Esophagus squamous epithelium (tissue), 5 donors: Measurements from ENCODE around the gene ZNF282. TPM values are rescaled to one million over a fixed set of nuclear protein-coding genes. Genes with fewer than 3 reads are reported as not detected.

Experiments used
- DNase-seq: peaks from one replicate; lab custom pipeline; 2025; lab: John Stamatoyannopoulos, UW
- H3K27ac ChIP-seq, 4 donors: fragments of 200-600 bp; sonication (generic); one replicate each; pipeline ENCODE4 v1.5.1; 2016 to 2019; ENCODE audit warnings: mild to moderate bottlenecking in 1 of 4
- H3K27me3 ChIP-seq, 4 donors: fragments of 200-600 bp; sonication (generic); 1 replicate in 3 of 4; 2 replicates in 1 of 4; pipeline versions ENCODE4 v1.5.1 to v1.6.0; 2017 to 2021; ENCODE audit warnings: antibody characterized with exemption in 1 of 4
- H3K36me3 ChIP-seq, 3 donors: fragments of 200-600 bp; sonication (generic); one replicate each; pipeline ENCODE4 v1.5.1; 2016 to 2019
- H3K4me1 ChIP-seq, 3 donors: fragments of 200-600 bp; sonication (generic); one replicate each; pipeline ENCODE4 v1.5.1; 2017 to 2019
- H3K4me3 ChIP-seq, 4 donors: fragments of 200-600 bp; sonication (generic); 1 replicate in 3 of 4; 2 replicates in 1 of 4; pipeline ENCODE4 v1.5.1; 2016 to 2019; ENCODE audit warnings: mild to moderate bottlenecking in 2 of 4, moderate library complexity in 1 of 4
- H3K9me3 ChIP-seq, 3 donors: fragments of 200-600 bp; sonication (generic); one replicate each; pipeline ENCODE4 v1.5.1; 2016 to 2019
- CTCF ChIP-seq, 6 experiments: fragments of 450-650 bp in 4 of 6; fragments of 200-600 bp in 2 of 6; sonication (generic) in 2 of 6; IDR thresholded peaks; one replicate each; pipeline ENCODE4 v1.5.1; 2016 to 2019; ENCODE audit warnings: antibody characterized with exemption in 6 of 6, mild to moderate bottlenecking in 4 of 6, moderate library complexity in 4 of 6
- POLR2A ChIP-seq, 4 donors: fragments of 450-650 bp; IDR thresholded peaks; one replicate each; pipeline ENCODE4 v1.6.1; 2017; ENCODE audit warnings: antibody characterized with exemption in 4 of 4, mild to moderate bottlenecking in 4 of 4, moderate library complexity in 3 of 4
- WGBS, 2 donors: methylation state at CpG; one replicate each; pipeline ENCODE4 v1.1.5; 2018; 5-methylcytosine and 5-hydroxymethylcytosine counted together
- intact Hi-C: fragments of 100-400 bp; cut with DNase I; formaldehyde crosslinking; loops from one replicate; pipeline ENCODE4 v1.15.0; 2022
- total RNA-seq, 4 donors: library from RNA; depleted of rRNA; stranded (reverse); fragments of >200 nt; gene quantifications; one replicate each; pipeline ENCODE4 v1.1.0, GENCODE V29; 2016
- donor health status: DM: yes; HTN: yes; CAD: no.

The ZNF282 gene
- total RNA-seq, 4 donors from 2014 or later, result 13.9 to 21.7 (median 16.9) TPM

- DNase-seq, result no peak
- Histone ChIP-seq H3K27ac (no peak overlapping the region), H3K27me3 (no peaks in the 10 kb centered on the region), H3K4me3 (no peak overlapping the region), H3K36me3 (peaks cover 21 to 66% (median 29%) of the 10 kb centered on the region in 3 donors), H3K4me1 (peaks cover 0 to 11% (median 0%) of the 10 kb centered on the region in 3 donors), H3K9me3 (no peaks in the 10 kb centered on the region)
- WGBS, 2 donors, result 76 to 100% methylated on average over 3 to 5 of the region's 5 CpGs
- intact Hi-C loops, result no loop called here
- no peak for TF ChIP-seq CTCF (IDR thresholded peaks at IDR 0.05)
- no peak for TF ChIP-seq POLR2A (IDR thresholded peaks at IDR 0.05)
Observed at GRCh38 chr7:149255174-149255573, 59.8 kb downstream of the ZNF282 start.

DNA sequence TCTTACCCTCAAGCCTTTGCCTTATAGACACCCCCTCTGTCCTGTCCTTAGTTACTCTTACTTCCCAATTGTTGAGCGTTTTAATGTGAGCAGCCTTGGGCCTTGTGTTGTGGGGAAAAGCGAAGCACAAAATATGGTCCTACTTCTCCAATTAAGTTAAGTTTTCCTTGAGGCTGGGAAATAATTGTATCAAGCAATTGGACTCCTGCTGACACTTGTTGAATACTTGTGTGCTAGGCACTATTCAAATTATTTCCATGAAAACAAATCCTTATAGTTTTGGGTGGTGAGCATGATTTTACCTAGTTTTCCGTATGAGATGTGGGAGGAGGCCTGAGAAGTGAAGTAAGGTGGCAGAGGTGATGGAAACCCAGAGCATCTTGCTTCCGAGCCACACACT lies 61.2 kb downstream of the ZNF282 start:
- Histone ChIP-seq H3K4me3 (no peak overlapping the region), H3K27ac (no peak overlapping the region), H3K27me3 (no peaks in the 10 kb centered on the region), H3K9me3 (no peaks in the 10 kb centered on the region), H3K4me1 (peaks cover 0 to 19% (median 5%) of the 10 kb centered on the region in 3 donors), H3K36me3 (peaks cover 14 to 52% (median 24%) of the 10 kb centered on the region in 3 donors)
- no peak for TF ChIP-seq CTCF (IDR thresholded peaks at IDR 0.05)
- TF ChIP-seq POLR2A (IDR thresholded peaks at IDR 0.05), result no peak
- DNase-seq, result no peak
- 76 to 87% methylated on average over 4 of the region's 4 CpGs for WGBS, 2 donors
- intact Hi-C loops, result no loop called here

- 70 to 83% methylated on average over 2 of the region's 2 CpGs for WGBS, 2 donors
- no peaks in the 10 kb centered on the region for H3K9me3 ChIP-seq
- no peak for DNase-seq
- H3K36me3 ChIP-seq, result peaks cover 12 to 46% (median 22%) of the 10 kb centered on the region in 3 donors
- no peaks in the 10 kb centered on the region for H3K27me3 ChIP-seq
- intact Hi-C loops, result no loop called here
- TF ChIP-seq POLR2A (IDR thresholded peaks at IDR 0.05), result no peak
- TF ChIP-seq CTCF (IDR thresholded peaks at IDR 0.05), result no peak
- no peak overlapping the region for H3K27ac ChIP-seq
- no peak overlapping the region for H3K4me3 ChIP-seq
- peaks cover 0 to 22% (median 5%) of the 10 kb centered on the region in 3 donors for H3K4me1 ChIP-seq
Observed at GRCh38 chr7:149257146-149257545, 61.8 kb downstream of the ZNF282 start.

- intact Hi-C loops, result no loop called here
- no peak for TF ChIP-seq POLR2A (IDR thresholded peaks at IDR 0.05)
- no peak for TF ChIP-seq CTCF (IDR thresholded peaks at IDR 0.05)
- no peaks in the 10 kb centered on the region for H3K9me3 ChIP-seq
- H3K36me3 ChIP-seq, result peaks cover 0 to 27% (median 2%) of the 10 kb centered on the region in 3 donors
- 1 to 7% methylated on average over 8 to 16 of the region's 16 CpGs for WGBS, 2 donors
- no peak for DNase-seq
- H3K27me3 ChIP-seq, result no peaks in the 10 kb centered on the region
- H3K4me1 ChIP-seq, result peaks cover 0 to 45% (median 11%) of the 10 kb centered on the region in 3 donors
- H3K27ac ChIP-seq, result peak overlapping the region; percentile 86 to 97 (median 94)
- peak overlapping the region; percentile 56 to 86 (median 63) for H3K4me3 ChIP-seq
Observed at GRCh38 chr7:149261316-149261828, 66.0 kb downstream of the ZNF282 start.

DNA sequence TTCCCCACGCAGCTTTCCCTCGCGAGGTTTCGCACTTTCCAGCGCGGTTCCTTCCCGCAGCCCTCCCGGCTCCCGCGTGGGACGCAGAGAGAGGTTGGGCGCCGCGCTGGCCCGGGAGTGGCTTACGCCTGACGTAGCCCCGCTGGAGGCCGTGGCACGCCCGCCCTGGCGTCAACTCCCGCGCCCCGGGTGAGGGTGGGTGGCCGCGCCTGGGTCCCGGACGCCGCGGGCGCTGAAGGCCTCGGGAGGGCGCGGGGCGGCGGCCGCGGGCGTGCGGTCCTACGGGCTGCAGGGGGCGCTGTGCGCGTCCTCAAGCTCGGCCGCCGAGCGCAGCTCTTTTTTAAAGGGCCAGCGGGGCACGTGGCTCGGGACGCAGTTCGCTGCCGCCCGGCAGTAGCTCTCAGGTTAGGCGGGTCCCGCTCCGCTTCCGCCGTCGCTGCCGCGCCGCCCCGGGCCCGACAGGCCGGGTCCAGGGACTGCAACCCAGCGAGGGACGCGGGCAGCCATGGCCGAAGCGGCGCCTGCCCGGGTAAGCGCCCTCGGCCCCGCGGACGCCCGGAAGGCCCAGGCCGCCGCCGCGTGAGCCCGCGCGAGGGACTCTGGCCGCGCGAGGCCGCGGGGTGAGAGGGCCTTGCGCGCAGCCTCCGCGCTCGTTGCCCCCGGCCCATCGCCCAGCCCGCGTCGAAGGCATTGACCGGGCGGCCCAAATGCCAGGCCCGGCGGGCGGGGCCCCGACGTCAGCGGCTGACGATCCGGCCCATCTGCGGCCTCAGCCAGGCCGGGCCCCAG lies 66.7 kb downstream of the ZNF282 start, which contains the start of gene ZNF783:
Gene ZNF783 (plus strand): TSS at position 368 of the 789 bp plus-strand sequence. CDS start 138 bp downstream, at position 506.
- Histone ChIP-seq H3K4me3 (peak within 1 kb of the TSS; percentile 56 to 86 (median 63)), H3K27ac (peak within 1 kb of the TSS; percentile 86 to 97 (median 94)), H3K27me3 (no peaks in the 10 kb centered on the region), H3K9me3 (no peaks in the 10 kb centered on the region), H3K36me3 (peaks cover 0 to 30% (median 8%) of the 10 kb centered on the region in 3 donors), H3K4me1 (peaks cover 0 to 40% (median 11%) of the 10 kb centered on the region in 3 donors)
- intact Hi-C loops, result no loop called here
- no peak for DNase-seq
- 0% methylated on average over 1 to 39 of the region's 115 CpGs for WGBS, 2 donors
- TF ChIP-seq POLR2A (IDR thresholded peaks at IDR 0.05) (peak in 1 of 4 donors; percentile 31), CTCF (IDR thresholded peaks at IDR 0.05) (peak; percentile 51 to 96 (median 92))
